GM19455 (cell line): ENCODE measurements around the gene MRLN.
"Not testable (repeated sequence)": the region's sequence is repeated elsewhere in the genome, so short reads cannot be mapped to it uniquely, and the experiment has no call there.

Experiments used
- ATAC-seq: cut with Tn5 transposase; IDR thresholded peaks from one replicate; pipeline ENCODE4 v1.9.1; 2021; ENCODE audit not compliant: unreplicated experiment

MRLN gene

GRCh38 chr10:59745163-59745650 lies 8.0 kb downstream of the MRLN start:
- no peak for ATAC-seq

GRCh38 chr10:59744762-59745161 lies 8.5 kb downstream of the MRLN start:
- ATAC-seq: not testable (repeated sequence)

GRCh38 chr10:59744156-59744555 lies 9.1 kb downstream of the MRLN start:
- not testable (repeated sequence) for ATAC-seq

GRCh38 chr10:59741583-59741982 lies 11.7 kb downstream of the MRLN start:
- no peak for ATAC-seq

GRCh38 chr10:59741048-59741447 lies 12.2 kb downstream of the MRLN start:
- ATAC-seq: no peak

- no peak for ATAC-seq
Observed at GRCh38 chr10:59736749-59737148, 16.5 kb downstream of the MRLN start.

- no peak for ATAC-seq
Observed at GRCh38 chr10:59735296-59735695, 18.0 kb downstream of the MRLN start.

GRCh38 chr10:59734014-59734462 lies 19.2 kb downstream of the MRLN start:
- ATAC-seq: no peak

- not testable (repeated sequence) for ATAC-seq
Observed at GRCh38 chr10:59733321-59734013, 19.8 kb downstream of the MRLN start.

- not testable (repeated sequence) for ATAC-seq
Observed at GRCh38 chr10:59732849-59733248, 20.4 kb downstream of the MRLN start.

- not testable (repeated sequence) for ATAC-seq
Observed at GRCh38 chr10:59729167-59729566, 24.1 kb downstream of the MRLN start.

- no peak for ATAC-seq
Observed at GRCh38 chr10:59724098-59724938, 28.9 kb downstream of the MRLN start.

- no peak for ATAC-seq
Observed at GRCh38 chr10:59720377-59720776, 32.9 kb downstream of the MRLN start.

- no peak for ATAC-seq
Observed at GRCh38 chr10:59719374-59719773, 33.9 kb downstream of the MRLN start.

GRCh38 chr10:59718257-59718656 lies 35.0 kb downstream of the MRLN start:
- ATAC-seq: no peak

GRCh38 chr10:59713196-59713821 lies 39.9 kb downstream of the MRLN start:
- ATAC-seq: no peak

GRCh38 chr10:59711871-59712494 lies 41.3 kb downstream of the MRLN start:
- ATAC-seq: no peak

GRCh38 chr10:59709395-59710125 lies 43.7 kb downstream of the MRLN start, which contains the start of gene SLC16A9:
SLC16A9 (minus strand) TSS chr10:59709850; CDS start chr10:59684291, 25,559 bp downstream.
- peak; percentile 86 for ATAC-seq

- ATAC-seq: no peak
Observed at GRCh38 chr10:59708816-59709394, 44.4 kb downstream of the MRLN start.
